H1 (cell line): ENCODE data around the gene ARHGAP42.

Source experiments
- EP300 ChIP-seq, 2 experiments: IDR thresholded peaks; 1 replicate in 1 of 2; 2 replicates in 1 of 2; pipeline ENCODE4 v1.6.1; 2011 to 2012; ENCODE audit warnings: low read depth in 2 of 2, low read length in 2 of 2, mild to moderate bottlenecking in 2 of 2, borderline replicate concordance in 1 of 2, inconsistent platforms in 1 of 2, moderate library complexity in 1 of 2
- EZH2 ChIP-seq: fragments of 200-600 bp; sonication (generic); IDR thresholded peaks from 2 replicates; pipeline ENCODE4 v1.7.1; 2012; ENCODE audit warnings: low read depth, mild to moderate bottlenecking, moderate library complexity, low read length, inconsistent platforms; ENCODE audit not compliant: severe bottlenecking
- JUN ChIP-seq: IDR thresholded peaks from 2 replicates; pipeline ENCODE4 v1.6.1; 2011; ENCODE audit warnings: low read depth, mild to moderate bottlenecking, improper control_type of control experiment, low read length
- JUND ChIP-seq: IDR thresholded peaks from 2 replicates; pipeline ENCODE4 v1.6.1; 2011; ENCODE audit warnings: mild to moderate bottlenecking, improper control_type of control experiment, low read length
- POLR2A ChIP-seq, 2 experiments: IDR thresholded peaks; 1 replicate in 1 of 2; 2 replicates in 1 of 2; pipeline ENCODE4 v1.6.1; 2011; ENCODE audit warnings: low read depth in 2 of 2, low read length in 2 of 2, mild to moderate bottlenecking in 2 of 2; ENCODE audit errors: control extremely low read depth in 1 of 2
- TAF1 ChIP-seq: IDR thresholded peaks from 2 replicates; pipeline ENCODE4 v1.6.1; 2011; ENCODE audit warnings: mild to moderate bottlenecking, low read depth, low read length
- TF ChIP-seq, protein P1 (sequence below), 3 experiments: IDR thresholded peaks; 1 replicate in 2 of 3; 2 replicates in 1 of 3; pipeline versions ENCODE4 v1.5.1 to v1.6.1; 2011; ENCODE audit warnings: low read length in 3 of 3, mild to moderate bottlenecking in 3 of 3, inconsistent platforms in 2 of 3, low read depth in 1 of 3, moderate library complexity in 1 of 3; ENCODE audit not compliant: insufficient read depth in 1 of 3; ENCODE audit errors: control extremely low read depth in 1 of 3

DNA sequence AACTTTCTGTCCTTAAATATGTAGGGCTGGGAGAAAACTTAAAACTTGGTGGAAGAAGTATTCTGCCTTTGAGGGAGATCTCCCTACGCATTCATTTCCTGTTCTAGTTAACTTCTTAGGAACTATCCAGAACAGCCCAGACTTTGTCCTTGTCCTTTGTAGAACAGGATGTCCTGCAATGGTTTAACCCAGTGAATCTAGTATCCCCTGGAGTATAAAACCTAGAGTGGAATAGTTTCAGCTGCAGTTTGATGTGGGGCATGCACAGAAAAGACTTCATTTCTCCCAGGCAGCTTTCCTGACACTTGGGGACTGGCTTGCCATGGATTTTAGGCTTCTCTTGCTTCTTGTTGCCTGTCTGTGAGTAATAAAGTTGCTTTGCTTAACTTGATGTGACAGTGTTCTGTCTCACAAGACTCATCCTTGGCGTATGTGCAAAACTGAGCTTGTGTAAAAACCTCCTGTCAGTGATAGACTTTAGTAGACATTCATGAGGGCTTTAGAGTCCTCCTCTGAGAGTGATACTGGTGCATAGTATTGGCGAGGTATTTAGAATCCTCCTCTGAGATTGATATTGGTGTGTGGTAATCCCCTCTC, 28.2 kb downstream of the ARHGAP42 start:
- no peak for TF ChIP-seq EP300 (IDR thresholded peaks at IDR 0.05; ENCODE audit: borderline replicate concordance in 1 of 2, low read depth in 2 of 2, low read length in 2 of 2)
- TF ChIP-seq, protein P1, sequence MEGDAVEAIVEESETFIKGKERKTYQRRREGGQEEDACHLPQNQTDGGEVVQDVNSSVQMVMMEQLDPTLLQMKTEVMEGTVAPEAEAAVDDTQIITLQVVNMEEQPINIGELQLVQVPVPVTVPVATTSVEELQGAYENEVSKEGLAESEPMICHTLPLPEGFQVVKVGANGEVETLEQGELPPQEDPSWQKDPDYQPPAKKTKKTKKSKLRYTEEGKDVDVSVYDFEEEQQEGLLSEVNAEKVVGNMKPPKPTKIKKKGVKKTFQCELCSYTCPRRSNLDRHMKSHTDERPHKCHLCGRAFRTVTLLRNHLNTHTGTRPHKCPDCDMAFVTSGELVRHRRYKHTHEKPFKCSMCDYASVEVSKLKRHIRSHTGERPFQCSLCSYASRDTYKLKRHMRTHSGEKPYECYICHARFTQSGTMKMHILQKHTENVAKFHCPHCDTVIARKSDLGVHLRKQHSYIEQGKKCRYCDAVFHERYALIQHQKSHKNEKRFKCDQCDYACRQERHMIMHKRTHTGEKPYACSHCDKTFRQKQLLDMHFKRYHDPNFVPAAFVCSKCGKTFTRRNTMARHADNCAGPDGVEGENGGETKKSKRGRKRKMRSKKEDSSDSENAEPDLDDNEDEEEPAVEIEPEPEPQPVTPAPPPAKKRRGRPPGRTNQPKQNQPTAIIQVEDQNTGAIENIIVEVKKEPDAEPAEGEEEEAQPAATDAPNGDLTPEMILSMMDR (IDR thresholded peaks at IDR 0.05; ENCODE audit: control extremely low read depth in 1 of 3, insufficient read depth in 1 of 3, low read depth in 1 of 3, low read length in 3 of 3), result no peak
- no peak for TF ChIP-seq JUN
- no peak for TF ChIP-seq JUND
- no peak for TF ChIP-seq TAF1
- no peak for TF ChIP-seq POLR2A (IDR thresholded peaks at IDR 0.05; ENCODE audit: control extremely low read depth in 1 of 2, low read depth in 2 of 2, low read length in 2 of 2)
- no peak for TF ChIP-seq EZH2
